ENCODE data around the gene SFSWAP.
"Not testable (repeated sequence)": the region's sequence is repeated elsewhere in the genome, so short reads cannot be mapped to it uniquely, and the experiment has no call there.

DNA sequence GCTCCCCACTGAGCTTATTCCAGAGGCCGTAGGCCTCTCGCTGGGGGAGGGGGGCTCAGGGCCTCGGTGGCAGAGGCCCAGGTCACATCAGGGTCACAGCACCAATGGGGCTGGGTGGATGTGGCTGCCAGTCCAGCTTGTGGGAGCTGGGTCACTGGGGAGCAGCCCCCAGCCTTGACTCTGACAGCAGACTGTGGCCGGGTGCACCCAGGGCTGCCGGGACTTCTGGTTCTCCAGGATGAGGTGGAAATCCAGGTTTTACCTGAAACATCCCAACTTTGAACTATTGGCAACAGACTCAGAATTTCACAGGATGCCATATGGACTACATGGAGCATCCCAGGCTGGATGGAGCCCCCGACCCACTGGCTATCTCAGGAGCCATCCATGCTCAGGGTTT is 33.8 kb upstream of the SFSWAP start:
- TF ChIP-seq, protein P1, sequence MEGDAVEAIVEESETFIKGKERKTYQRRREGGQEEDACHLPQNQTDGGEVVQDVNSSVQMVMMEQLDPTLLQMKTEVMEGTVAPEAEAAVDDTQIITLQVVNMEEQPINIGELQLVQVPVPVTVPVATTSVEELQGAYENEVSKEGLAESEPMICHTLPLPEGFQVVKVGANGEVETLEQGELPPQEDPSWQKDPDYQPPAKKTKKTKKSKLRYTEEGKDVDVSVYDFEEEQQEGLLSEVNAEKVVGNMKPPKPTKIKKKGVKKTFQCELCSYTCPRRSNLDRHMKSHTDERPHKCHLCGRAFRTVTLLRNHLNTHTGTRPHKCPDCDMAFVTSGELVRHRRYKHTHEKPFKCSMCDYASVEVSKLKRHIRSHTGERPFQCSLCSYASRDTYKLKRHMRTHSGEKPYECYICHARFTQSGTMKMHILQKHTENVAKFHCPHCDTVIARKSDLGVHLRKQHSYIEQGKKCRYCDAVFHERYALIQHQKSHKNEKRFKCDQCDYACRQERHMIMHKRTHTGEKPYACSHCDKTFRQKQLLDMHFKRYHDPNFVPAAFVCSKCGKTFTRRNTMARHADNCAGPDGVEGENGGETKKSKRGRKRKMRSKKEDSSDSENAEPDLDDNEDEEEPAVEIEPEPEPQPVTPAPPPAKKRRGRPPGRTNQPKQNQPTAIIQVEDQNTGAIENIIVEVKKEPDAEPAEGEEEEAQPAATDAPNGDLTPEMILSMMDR (IDR thresholded peaks at IDR 0.05; ENCODE audit: low read depth, low read length, missing input control): not testable (repeated sequence)
- not testable (repeated sequence) for TF ChIP-seq SP1 (IDR thresholded peaks at IDR 0.05); JUND (IDR thresholded peaks at IDR 0.05); FOXA1 (IDR thresholded peaks at IDR 0.05); TAF1 (conservative IDR thresholded peaks at IDR 0.05); NR2F2 (IDR thresholded peaks at IDR 0.05); RAD21 (IDR thresholded peaks at IDR 0.05); YY1 (IDR thresholded peaks at IDR 0.05); GABPA (IDR thresholded peaks at IDR 0.05 in 1 of 2, conservative IDR thresholded peaks at IDR 0.05 in 1 of 2)
- TF ChIP-seq, protein P2, sequence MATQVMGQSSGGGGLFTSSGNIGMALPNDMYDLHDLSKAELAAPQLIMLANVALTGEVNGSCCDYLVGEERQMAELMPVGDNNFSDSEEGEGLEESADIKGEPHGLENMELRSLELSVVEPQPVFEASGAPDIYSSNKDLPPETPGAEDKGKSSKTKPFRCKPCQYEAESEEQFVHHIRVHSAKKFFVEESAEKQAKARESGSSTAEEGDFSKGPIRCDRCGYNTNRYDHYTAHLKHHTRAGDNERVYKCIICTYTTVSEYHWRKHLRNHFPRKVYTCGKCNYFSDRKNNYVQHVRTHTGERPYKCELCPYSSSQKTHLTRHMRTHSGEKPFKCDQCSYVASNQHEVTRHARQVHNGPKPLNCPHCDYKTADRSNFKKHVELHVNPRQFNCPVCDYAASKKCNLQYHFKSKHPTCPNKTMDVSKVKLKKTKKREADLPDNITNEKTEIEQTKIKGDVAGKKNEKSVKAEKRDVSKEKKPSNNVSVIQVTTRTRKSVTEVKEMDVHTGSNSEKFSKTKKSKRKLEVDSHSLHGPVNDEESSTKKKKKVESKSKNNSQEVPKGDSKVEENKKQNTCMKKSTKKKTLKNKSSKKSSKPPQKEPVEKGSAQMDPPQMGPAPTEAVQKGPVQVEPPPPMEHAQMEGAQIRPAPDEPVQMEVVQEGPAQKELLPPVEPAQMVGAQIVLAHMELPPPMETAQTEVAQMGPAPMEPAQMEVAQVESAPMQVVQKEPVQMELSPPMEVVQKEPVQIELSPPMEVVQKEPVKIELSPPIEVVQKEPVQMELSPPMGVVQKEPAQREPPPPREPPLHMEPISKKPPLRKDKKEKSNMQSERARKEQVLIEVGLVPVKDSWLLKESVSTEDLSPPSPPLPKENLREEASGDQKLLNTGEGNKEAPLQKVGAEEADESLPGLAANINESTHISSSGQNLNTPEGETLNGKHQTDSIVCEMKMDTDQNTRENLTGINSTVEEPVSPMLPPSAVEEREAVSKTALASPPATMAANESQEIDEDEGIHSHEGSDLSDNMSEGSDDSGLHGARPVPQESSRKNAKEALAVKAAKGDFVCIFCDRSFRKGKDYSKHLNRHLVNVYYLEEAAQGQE (IDR thresholded peaks at IDR 0.05): not testable (repeated sequence)
- TF ChIP-seq, protein P3, sequence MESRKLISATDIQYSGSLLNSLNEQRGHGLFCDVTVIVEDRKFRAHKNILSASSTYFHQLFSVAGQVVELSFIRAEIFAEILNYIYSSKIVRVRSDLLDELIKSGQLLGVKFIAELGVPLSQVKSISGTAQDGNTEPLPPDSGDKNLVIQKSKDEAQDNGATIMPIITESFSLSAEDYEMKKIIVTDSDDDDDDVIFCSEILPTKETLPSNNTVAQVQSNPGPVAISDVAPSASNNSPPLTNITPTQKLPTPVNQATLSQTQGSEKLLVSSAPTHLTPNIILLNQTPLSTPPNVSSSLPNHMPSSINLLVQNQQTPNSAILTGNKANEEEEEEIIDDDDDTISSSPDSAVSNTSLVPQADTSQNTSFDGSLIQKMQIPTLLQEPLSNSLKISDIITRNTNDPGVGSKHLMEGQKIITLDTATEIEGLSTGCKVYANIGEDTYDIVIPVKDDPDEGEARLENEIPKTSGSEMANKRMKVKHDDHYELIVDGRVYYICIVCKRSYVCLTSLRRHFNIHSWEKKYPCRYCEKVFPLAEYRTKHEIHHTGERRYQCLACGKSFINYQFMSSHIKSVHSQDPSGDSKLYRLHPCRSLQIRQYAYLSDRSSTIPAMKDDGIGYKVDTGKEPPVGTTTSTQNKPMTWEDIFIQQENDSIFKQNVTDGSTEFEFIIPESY (IDR thresholded peaks at IDR 0.05): not testable (repeated sequence)
